ENCODE data around the gene ATG4D.
"Not testable (repeated sequence)": the region's sequence is repeated elsewhere in the genome, so short reads cannot be mapped to it uniquely, and the experiment has no call there.

Gene ATG4D

GRCh38 chr19:10520652-10521318 is 22.9 kb upstream of the ATG4D start:
- DNase-seq = no peak

- DNase-seq = no peak
Observed at GRCh38 chr19:10521461-10522171, 22.1 kb upstream of the ATG4D start.

DNA sequence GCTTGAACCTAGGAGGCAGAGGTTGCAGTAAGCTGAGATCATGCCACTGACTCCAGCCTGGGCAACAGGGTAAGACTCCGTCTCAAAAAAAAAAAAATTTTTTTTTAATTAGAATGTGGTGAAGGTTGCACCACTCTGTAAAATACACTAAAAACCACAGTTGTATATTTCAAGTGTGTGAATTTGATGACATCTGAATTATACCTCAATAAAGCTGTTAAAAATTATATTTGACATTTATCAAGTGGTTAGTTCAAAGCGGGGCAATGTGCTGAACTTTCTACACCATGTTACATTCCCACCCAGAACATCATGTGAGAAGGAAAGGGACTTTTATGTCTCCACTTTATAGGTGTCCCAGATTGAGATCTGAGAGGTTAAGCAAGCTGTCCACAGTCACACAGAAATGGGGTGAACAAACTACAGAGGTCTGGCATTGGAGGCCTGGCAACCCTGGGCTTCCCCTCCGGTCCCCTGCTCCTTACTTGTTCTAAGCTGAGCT is 20.5 kb upstream of the ATG4D start:
- peak in 1 of 3 donors; percentile 27 for DNase-seq

DNA sequence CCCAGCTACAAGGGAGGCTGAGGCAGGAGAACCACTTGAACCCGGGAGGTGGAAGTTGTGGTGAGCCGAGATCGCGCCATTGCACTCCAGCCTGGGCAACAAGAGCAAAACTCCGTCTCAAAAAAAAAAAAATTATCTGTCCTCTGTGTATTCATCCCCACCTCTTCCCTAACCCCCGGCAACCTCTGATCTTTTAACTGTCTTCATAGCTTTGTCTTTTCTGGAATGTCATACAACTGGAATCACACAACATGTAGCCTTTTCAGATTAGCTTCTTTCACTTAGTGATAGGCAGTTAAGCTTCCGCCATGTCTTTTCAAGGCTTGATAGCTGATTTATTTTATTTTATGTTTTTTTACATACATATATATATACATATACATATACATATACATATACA is 18.1 kb upstream of the ATG4D start:
- DNase-seq = no peak

DNA sequence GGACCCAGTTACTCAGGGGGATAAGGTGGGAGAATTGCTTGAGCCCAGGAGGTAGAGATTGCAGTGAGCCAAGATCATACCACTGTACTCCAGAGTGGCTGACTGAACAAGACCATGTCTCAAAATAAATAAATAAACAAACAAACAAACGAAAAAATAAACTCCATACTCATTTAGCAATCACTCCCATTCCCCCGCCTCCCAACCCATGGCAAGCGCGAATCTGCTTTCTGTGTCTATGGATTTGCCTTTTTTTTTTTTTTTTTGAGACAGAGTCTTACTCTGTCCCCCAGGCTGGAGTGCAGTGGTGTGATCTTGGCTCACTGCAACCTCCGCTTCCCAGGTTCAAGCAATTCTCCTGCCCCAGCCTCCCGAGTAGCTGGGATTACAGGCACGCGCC is 16.8 kb upstream of the ATG4D start:
- not testable (repeated sequence) for DNase-seq

- DNase-seq = no peak
Observed at GRCh38 chr19:10532457-10532856, 11.2 kb upstream of the ATG4D start.

GRCh38 chr19:10533646-10534386 is 9.9 kb upstream of the ATG4D start:
- peak in 2 of 3 donors; percentile 21 to 23 for DNase-seq

- no peak for DNase-seq
Observed at GRCh38 chr19:10535613-10536012, 8.1 kb upstream of the ATG4D start.

GRCh38 chr19:10537668-10538067 is 6.0 kb upstream of the ATG4D start:
- no peak for DNase-seq

DNA sequence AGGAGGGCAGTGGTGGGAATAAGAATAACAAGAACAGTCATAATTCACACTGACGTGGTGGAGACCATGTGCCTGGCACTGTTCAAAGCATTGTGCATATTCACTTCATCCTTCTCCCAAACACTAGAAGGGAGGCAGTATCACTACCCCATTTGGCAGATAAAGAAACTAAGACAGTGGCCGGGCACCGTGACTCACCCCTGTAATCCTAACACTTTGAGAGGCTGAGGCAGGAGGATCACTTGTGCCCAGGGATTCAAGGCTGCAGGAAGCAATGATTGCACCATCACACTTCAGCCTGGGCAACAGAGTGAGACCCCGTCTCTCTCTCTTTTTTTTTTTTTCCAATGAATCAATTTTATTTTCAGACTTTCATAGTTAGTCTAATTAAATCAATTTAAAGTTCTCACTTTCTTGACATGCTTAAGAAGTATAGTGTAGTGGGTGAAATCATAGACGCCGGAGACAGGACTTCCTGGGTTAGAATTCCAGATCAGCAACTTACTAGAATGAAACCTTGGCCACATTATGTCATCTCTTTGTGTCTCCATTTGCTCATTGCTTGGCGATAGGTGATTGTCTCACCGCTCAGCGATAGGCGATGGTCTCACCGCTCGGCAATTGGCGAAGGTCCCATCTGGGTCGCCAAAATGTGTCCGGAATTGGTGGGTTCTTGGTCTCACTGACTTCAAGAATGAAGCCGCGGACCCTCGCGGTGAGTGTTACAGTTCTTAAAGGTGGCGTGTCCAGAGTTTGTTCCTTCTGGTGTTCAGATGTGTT is 5.3 kb upstream of the ATG4D start:
- DNase-seq = peak; percentile 46 to 66 (median 50)

DNA sequence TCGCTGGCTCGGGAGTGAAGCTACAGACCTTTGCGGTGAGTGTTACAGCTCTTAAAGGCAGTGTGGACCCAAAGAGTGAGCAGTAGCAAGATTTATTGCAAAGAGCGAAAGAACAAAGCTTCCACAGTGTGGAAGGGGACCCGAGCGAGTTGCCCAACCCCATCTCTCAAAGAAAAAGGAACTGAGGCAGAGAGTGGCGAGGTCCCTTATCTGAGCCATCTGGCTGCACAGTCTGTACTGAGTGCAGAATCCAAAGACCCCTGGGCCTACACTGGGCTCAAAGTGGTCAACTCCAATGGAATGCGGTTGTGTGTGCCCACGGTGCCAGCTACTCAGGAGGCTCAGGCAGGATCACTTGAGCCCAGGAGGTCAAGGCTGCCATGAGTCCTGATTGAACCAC is 4.7 kb upstream of the ATG4D start:
- peak in 2 of 3 donors; percentile 19 to 43 for DNase-seq

DNA sequence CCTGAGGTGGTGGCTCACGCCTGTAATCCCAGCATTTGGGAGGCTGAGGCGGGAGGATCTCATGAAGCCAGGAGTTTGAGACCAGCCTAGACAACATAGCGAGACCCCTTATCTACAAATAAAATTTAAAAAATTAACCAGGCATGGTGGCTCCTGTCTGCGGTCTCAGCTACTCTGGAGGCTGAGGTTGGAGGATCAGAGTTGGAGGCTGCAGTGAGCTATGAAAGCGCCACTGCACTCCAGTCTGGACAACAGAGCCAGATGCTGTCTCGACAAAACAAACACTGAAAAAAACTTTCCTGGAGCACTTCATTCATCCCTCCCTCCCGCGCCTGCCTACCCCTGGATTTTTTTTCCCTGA is 665 bp upstream of the ATG4D start:
- DNase-seq = no peak

GRCh38 chr19:10544242-10544752 is 593 bp downstream of the ATG4D start:
- DNase-seq = peak; percentile 26 to 54 (median 32)

DNA sequence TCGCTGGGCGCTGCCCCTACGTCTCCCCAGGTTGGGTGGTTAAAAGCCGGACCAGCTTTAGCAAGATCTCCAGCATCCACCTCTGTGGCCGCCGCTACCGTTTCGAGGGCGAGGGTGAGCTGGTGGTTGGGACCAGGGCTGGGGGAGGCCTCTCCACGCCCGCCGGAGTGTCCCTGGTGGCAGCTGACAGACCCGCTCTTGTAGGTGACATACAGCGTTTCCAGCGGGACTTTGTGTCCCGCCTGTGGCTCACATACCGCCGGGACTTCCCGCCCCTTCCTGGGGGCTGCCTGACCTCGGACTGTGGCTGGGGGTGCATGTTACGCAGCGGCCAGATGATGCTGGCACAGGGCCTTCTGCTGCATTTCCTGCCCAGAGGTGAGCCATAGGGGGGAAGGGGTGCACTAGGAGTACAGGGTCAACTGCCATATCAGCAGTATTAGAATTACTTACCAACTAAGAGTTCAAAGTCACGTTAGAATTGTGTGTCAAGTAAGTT is 1.1 kb downstream of the ATG4D start:
- DNase-seq = peak in 1 of 3 donors; percentile 15

GRCh38 chr19:10546817-10547216 is 3.1 kb downstream of the ATG4D start:
- DNase-seq = no peak

- DNase-seq = no peak
Observed at GRCh38 chr19:10548746-10549276, 5.1 kb downstream of the ATG4D start.

DNA sequence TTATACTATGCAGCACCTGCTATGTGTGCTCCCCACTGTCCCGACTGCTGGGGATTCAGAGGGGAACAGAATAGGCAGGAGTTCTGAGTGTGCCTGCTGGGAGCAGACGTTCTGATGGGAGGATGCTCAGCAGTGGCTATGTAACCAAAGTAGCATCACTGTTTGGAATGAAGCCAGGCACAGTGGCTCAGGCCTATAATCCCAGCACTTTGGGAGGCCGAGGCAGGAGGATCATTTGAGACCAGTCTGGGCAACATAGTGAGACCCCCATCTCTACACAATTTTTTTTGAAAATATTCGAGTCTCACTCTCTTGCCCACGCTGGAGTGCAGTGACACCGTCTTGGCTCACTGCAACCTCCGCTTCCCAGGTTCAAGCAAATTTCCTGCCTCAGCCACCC is 6.0 kb downstream of the ATG4D start:
- DNase-seq = no peak

- no peak for DNase-seq
Observed at GRCh38 chr19:10550336-10550735, 6.6 kb downstream of the ATG4D start.

DNA sequence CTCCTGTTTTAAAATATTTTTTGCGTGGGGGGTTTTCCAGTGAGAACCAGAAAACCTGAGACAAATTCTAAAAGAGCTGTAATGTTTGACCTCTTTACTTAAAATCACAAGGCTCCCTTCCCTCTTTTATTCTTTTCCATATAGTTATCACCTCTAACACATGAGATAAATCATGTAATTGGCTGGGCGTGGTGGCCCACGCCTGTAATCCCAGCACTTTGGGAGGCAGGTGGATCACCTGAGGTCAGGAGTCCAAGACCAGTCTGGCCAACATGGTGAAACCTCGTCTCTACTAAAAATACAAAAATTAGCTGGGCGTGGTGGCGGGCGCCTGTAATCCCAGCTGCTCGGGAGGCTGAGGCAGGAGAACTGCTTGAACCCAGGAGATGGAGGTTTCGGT is 7.3 kb downstream of the ATG4D start:
- DNase-seq = not testable (repeated sequence)

- DNase-seq = peak; percentile 45 to 58 (median 54)
Observed at GRCh38 chr19:10551698-10552301, 8.1 kb downstream of the ATG4D start.

DNA sequence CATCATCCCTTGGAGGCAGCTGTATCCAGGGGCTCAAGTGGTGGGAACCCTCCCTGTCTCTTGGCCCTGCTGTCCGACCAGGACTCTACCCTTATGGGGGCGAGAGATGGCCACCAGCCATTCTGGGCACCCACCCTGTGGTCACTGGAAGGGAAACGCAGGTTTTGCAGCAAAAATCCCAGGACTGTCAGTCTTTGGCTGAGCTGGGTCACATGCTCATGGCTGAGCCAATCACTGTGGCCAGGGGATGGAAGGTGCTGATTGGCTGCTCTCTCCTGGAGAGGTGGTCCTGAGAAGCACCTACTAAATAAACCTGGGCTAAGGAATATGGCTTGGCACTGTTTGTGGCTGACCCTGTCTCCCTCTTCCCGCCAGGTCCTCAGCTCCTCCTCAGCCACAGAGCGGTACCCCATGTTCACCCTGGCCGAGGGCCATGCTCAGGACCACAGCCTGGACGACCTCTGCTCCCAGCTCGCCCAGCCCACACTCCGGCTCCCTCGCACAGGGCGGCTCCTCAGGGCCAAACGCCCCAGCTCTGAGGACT is 8.9 kb downstream of the ATG4D start:
- peak; percentile 17 to 30 (median 22) for DNase-seq
